Testis (tissue), 3 donors: Measurements from ENCODE around the gene SMCO2. TPM values are rescaled to one million over a fixed set of nuclear protein-coding genes. Genes with fewer than 3 reads are reported as not detected.

Experiments used
- DNase-seq: peaks from one replicate; pipeline ENCODE4 v3.0.0-alpha.2; 2019
- H3K27ac ChIP-seq, 2 donors: fragments of 200-600 bp; sonication (generic); one replicate each; pipeline ENCODE4 v1.5.1; 2019
- H3K27me3 ChIP-seq: fragments of 200-600 bp; sonication (generic); one replicate; pipeline ENCODE4 v1.5.1; 2019
- H3K36me3 ChIP-seq: fragments of 200-600 bp; sonication (generic); one replicate; pipeline ENCODE4 v1.5.1; 2017; ENCODE audit warnings: low read depth; ENCODE audit errors: missing control alignments
- H3K4me1 ChIP-seq: fragments of 200-600 bp; sonication (generic); one replicate; pipeline ENCODE4 v1.5.1; 2019
- H3K4me3 ChIP-seq, 2 donors: fragments of 200-600 bp; sonication (generic); one replicate each; pipeline ENCODE4 v1.5.1; 2017 to 2019
- H3K9me3 ChIP-seq: fragments of 200-600 bp; sonication (generic); one replicate; pipeline ENCODE4 v1.5.1; 2017
- CTCF ChIP-seq, 3 experiments: fragments of 450-650 bp in 2 of 3; fragments of 200-600 bp in 1 of 3; sonication (generic) in 1 of 3; IDR thresholded peaks; one replicate each; pipeline ENCODE4 v1.5.1; 2016 to 2019; ENCODE audit warnings: antibody characterized with exemption in 3 of 3, mild to moderate bottlenecking in 2 of 3, moderate library complexity in 1 of 3
- POLR2A ChIP-seq: fragments of 450-650 bp; IDR thresholded peaks from one replicate; pipeline ENCODE4 v1.6.1; 2017; ENCODE audit warnings: antibody characterized with exemption, mild to moderate bottlenecking, moderate library complexity
- WGBS, 2 donors: methylation state at CpG; one replicate each; pipeline ENCODE4 v1.1.5; 2018; 5-methylcytosine and 5-hydroxymethylcytosine counted together
- intact Hi-C: fragments of 100-400 bp; cut with DNase I; formaldehyde crosslinking; loops from one replicate; pipeline ENCODE4 v1.15.1; 2023; ENCODE audit warnings: low total_unique reads
- polyA plus RNA-seq: library from polyadenylated mRNA; stranded (reverse); fragments of 350-450 nt; fragmentation: Illumina TruSeq; extraction: RNeasy Lipid Tissue Mini Kit (QIAGEN cat#74804); gene quantifications from one replicate; pipeline ENCODE4 v1.2.3, GENCODE V29; 2014; ENCODE audit warnings: low read depth, low replicate concordance; ENCODE audit not compliant: insufficient read depth
- total RNA-seq, 2 donors: library from RNA; depleted of rRNA; stranded (reverse); fragments of >200 nt; gene quantifications; one replicate each; pipeline ENCODE4 v1.2.3, GENCODE V29; 2016

SMCO2 gene
- total and polyA plus RNA-seq, 3 donors from 2014 or later: 1.5 to 4.6 TPM; not detected in 1

- Histone ChIP-seq H3K4me3 (no peak overlapping the region), H3K36me3 (no peaks in the 10 kb centered on the region), H3K27ac (no peak overlapping the region), H3K9me3 (no peaks in the 10 kb centered on the region), H3K4me1 (peaks cover 6% of the 10 kb centered on the region), H3K27me3 (no peaks in the 10 kb centered on the region)
- intact Hi-C loops: no loop called here
- TF ChIP-seq POLR2A (no peak), CTCF (IDR thresholded peaks at IDR 0.05) (no peak)
- no peak for DNase-seq
- 79 to 81% methylated on average over 7 of the region's 7 CpGs for WGBS, 2 donors
Observed at GRCh38 chr12:27530157-27530922, 83.8 kb downstream of the SMCO2 start.

- intact Hi-C loops: no loop called here
Observed at GRCh38 chr12:27531896-27532295, 85.4 kb downstream of the SMCO2 start.

DNA sequence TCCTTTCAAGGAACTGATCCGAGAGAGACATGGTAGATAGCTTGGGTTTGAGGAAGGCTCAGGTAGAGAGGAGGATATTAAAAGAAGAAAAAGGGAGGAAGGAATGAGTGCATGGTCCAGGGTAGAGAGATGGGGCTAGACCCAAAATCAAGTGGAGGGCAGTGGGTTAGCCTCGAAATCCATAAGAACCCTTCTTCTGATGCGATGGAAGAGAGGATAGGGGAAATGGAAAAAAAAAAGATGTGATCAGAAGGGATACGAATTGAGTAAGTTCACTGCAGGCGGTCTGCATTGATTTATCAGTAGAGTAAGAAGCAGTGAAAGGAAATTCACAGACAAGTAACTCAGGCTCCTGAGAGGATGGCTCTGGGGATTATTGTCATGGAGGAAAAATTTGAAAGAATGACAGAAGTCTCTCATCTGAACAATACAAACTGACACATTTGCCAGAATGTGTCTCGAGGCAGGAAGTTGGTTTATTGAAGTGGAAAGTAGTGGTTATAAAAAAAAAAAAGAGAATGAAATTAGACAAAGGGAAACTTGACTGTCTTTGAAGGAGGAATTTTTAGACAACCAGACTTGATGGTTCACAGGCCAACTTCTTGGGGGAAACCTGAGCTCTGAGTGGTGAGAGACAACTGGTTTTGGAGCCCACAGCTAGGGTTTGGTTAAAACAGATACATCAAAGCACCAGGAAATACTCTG, 87.7 kb downstream of the SMCO2 start:
- no peaks in the 10 kb centered on the region for H3K36me3 ChIP-seq
- intact Hi-C loops: no loop called here

More at GRCh38 chr12:27531896-27532295, 85.4 kb downstream of the SMCO2 start:
- 64 to 76% methylated on average over 4 of the region's 4 CpGs for WGBS, 2 donors
- H3K4me1 ChIP-seq: peaks cover 4% of the 10 kb centered on the region
- no peak overlapping the region for H3K27ac ChIP-seq
- no peaks in the 10 kb centered on the region for H3K27me3 ChIP-seq
- H3K4me3 ChIP-seq: no peak overlapping the region
- DNase-seq: no peak
- TF ChIP-seq POLR2A (no peak), CTCF (IDR thresholded peaks at IDR 0.05) (no peak)
- H3K36me3 ChIP-seq: no peaks in the 10 kb centered on the region
- H3K9me3 ChIP-seq: no peaks in the 10 kb centered on the region

DNA sequence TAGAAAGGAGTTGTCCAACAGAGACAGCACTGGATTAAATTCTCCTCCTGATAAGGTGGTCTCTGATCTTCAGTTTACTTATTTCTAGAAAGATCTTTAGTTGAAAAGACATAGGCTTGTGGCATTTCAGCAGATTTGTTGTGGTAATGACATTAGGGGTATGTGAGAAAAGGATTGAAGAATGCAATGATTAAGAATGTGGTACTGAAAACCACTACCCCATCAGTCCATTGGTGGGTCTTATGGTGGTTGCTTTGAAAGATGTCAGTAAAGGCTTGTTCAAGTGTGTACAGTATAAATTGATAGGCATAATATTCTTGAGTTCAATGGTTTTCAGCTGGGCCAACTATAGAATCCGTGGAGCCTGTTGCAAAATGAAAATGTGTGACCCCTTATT, 88.2 kb downstream of the SMCO2 start:
- Histone ChIP-seq H3K9me3 (no peaks in the 10 kb centered on the region), H3K27ac (no peak overlapping the region), H3K27me3 (no peaks in the 10 kb centered on the region), H3K36me3 (no peaks in the 10 kb centered on the region), H3K4me3 (no peak overlapping the region), H3K4me1 (peaks cover 14% of the 10 kb centered on the region)
- DNase-seq: no peak
- WGBS, 2 donors: 88 to 90% methylated on average over 1 of the region's 1 CpG
- intact Hi-C loops: no loop called here
- TF ChIP-seq CTCF (IDR thresholded peaks at IDR 0.05) (no peak), POLR2A (no peak)

More for the DNA sequence above, 87.7 kb downstream of the SMCO2 start:
- Histone ChIP-seq H3K4me3 (no peak overlapping the region), H3K4me1 (peaks cover 14% of the 10 kb centered on the region), H3K27ac (no peak overlapping the region), H3K9me3 (no peaks in the 10 kb centered on the region), H3K27me3 (no peaks in the 10 kb centered on the region)
- DNase-seq: no peak
- TF ChIP-seq CTCF (IDR thresholded peaks at IDR 0.05): no peak
- no peak for TF ChIP-seq POLR2A
- WGBS, 2 donors: 90 to 94% methylated on average over 6 of the region's 6 CpGs
